HG03159 (cell line): ENCODE measurements around the gene MRC2.

Experiments used
- ATAC-seq: cut with Tn5 transposase; IDR thresholded peaks from one replicate; pipeline ENCODE4 v1.9.1; 2021; ENCODE audit warnings: mild to moderate bottlenecking, moderate library complexity; ENCODE audit not compliant: unreplicated experiment

MRC2 gene

DNA sequence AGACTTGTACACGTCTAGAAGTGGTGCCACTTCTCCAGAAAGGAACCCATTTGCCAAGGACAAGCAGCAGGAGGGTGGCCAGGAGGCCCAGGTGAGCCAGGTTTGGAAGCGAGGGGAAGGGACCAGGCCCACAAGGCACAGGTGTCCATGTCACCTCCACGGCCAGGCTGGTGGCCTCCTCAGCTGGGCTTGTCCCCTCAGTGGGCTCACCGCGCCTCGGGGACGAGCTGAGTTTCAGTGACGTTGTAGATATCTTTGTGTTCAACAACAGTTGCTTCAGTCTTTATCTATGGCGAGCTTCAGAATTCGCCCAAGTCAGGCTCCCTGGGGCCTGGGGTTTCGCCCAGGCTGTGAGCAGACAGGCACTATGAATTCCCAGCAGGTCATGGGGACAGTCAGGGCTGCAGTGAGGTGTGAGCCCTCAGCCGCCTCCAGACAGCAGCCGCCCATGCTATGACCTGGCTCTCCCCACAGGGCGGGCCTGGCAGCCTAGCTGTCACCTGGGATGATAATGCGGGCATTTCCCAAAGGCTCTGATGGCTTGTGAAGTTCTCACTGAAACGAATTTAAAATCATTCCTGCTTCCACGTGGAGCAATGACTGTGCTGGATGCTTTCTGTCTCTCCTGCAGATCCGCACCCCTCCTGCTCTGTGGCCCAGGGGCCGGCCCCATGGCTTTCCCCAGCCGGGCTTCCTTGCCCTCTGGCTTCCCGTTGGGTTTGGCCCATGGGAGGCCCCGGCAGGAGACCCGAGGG, 89.5 kb downstream of the MRC2 start:
- ATAC-seq: no peak

DNA sequence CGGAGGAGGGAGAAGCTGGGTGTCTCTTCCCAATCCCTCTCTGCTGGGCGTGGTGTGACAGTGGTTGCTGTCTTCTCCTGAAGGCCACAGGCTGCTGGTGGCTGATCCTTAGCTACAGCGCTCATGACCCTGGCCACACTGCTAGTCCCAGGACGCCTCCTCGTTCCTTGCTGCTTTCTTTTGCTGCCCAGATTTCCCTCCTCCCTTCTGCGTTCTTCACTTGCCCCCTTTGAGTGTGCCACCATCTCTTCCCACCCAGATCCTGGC, 90.1 kb downstream of the MRC2 start:
- ATAC-seq: no peak

DNA sequence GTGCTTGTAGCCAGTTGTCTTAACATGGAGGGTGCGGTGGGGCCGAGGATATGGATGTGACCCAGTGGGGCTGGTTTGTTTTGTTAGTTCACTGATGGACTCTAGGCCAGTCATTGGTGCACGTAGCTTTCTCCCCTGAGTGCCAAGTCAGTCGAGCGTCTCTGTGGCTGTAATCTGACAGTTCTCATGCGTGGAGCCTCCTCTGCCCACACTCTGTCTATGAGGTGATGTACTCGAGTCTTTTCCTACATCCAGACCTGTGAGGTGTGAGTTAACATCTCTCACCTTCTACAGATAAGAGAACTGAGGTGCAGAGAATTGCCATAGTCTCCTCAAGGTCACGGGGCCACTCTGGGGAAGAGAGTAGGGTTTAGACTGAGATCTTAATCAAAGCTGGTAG, 90.4 kb downstream of the MRC2 start:
- no peak for ATAC-seq

DNA sequence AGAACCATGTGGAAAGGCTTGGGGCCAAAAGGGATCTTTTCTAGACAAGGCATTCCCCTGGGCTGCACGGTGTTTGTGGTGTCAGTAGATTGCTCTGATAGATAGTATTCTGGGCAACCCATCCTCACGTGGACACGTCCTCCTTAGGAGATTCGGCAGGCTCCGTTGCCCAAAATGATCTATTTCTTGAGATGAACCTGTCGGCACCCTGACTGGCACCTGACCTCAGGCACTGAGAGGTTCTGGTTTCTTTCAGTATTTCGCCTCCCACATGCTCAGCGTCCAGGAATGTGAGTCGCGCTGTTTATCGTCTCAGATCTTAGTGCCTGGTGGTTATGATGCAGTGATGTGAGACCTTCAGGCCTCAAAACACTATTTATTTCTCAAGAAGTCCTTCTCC, 91.0 kb downstream of the MRC2 start:
- no peak for ATAC-seq

DNA sequence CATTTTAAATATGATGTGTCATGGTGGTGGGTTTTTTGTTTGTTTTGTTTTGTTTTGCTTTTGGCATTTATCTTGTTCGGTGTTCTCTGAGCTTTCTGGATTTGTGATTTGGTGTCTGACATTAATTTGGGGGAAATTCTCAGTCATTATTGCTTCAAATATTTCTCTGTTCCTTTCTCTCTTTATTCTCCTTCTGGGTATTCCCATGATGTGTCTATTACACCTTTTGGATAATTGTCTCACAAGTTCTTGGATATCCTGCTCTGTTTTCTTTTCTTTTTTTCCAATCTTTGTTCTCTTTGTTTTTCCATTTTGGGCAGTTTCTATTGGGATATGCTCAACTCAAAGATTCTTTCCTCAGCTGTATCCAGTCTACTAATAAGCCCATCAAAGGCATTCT, 92.1 kb downstream of the MRC2 start:
- ATAC-seq: no peak

DNA sequence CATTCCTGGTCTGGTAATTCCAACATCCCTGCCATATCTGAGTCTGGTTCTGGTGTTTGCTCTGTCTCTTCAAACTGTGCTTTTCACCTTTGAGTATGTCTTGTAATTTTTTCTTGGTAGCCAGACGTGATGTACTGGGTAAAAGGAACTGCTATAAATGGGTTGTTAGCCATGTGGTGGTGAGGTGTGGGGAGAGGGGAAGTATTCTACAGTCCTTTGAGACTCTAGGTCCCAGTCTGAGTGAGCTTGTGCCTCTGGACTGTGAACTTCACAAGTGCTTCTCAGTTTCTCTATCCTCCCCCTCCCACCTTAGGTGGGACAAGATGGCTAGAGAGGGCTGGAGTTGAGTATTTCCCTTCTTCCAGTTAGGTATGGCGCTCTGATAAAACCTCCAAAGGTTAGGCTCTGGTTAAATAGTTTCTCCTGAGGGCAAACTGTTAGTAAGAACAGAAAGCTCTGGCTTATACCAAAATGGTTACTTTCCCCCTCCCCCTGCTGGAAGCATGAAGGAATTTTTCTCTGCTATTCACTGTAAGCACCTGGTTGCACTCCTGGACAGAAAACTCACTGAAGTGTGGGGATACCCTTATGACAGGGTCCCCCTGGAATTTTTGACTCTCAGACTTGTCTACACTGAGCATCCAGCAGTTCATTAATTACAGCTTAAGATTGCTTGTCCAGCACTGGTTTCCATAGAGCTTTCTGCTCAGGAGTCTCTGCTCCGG, 92.8 kb downstream of the MRC2 start:
- ATAC-seq: no peak

DNA sequence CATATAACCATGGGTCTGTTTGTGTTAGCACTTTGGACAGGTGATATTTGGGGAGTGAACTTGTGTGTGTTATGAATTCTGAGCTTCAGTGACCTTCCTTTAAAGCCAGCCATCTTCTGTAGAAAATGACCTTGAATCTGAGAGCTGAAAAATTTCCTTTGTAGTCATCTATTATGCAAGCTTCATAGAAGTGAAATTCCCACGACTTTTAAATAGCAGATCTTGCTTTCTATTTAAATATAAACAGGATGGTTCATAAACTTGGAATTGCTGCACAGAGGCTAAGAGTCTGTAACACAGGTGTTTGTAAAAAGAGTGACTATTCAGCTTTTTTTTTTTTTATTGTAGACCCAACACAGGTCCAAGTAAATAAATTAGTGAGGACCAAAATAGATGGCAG, 95.2 kb downstream of the MRC2 start:
- no peak for ATAC-seq

DNA sequence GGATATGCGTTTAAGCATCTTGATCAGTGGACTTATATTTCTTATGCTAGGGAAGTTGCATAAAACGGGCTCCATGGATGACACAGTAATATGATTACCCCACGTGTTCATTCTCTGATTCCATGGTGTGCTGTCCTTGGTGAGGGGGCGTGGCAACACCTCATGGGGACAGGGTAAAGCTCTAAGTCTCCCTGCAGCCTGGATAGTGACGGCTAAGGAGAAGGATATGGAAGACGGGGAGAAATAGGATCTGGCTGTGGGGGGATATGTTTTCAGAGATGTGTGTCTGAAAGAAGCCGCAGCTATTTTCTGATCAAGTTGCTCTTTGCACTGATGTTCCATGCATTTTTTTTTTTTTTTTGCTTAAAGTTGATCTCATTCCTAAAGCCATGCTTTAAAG, 96.4 kb downstream of the MRC2 start:
- no peak for ATAC-seq

DNA sequence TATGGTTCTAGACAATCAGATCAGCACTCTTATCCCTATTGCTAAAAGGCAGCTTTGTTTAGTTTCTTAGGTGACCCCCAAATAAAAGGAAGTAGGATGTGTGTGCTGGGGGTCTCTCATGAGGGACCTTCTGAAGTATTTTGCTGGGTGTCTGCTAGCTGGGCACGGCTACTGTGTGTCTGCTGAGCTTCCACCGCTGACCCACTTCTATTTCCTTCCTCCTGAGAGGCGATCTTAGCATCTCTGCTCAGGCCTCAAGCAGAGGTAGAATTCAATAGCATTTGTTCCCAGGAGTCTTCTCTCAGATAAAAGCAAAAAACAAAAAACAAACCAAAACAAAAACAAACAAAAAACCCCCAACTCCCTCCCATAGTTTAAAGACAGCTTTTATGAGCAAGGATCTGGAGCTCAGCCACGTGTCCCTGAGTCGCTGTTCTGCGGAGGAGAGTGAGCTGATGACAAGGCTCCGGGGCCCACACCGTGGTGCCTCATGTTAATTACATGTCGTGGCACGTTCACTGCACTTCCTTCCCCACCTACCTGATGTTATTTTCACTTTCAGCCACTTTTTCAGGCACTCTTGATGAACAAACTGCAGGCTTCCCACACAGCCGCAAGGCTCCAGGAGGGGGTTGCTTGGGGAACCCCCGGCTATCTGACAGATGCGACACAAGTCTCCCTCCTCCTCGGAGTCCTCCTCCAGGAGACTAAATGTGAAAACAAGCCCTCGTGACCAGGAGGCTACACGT, 97.1 kb downstream of the MRC2 start:
- peak; percentile 97 for ATAC-seq

DNA sequence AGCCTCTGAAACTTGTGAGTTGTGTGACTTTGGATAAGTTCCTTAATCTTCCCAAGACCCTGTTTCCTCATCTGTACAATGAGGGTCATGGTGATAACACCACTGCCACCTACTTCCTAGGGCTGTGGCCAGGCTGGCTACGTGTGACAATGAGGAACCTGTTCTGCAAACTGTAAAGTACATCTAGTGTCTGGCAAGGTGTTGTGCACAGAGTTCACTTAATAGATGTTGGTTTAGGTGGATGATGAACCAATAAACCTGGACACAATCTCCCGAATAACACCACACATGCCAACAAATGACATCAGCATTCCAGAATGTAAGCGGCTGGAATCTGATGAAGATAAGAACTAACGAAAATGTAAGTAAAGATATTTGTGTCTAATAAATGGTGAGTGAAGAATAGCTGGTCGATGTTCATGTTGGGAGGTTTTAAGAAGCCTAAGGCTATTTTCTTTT, 98.3 kb downstream of the MRC2 start:
- ATAC-seq: no peak

DNA sequence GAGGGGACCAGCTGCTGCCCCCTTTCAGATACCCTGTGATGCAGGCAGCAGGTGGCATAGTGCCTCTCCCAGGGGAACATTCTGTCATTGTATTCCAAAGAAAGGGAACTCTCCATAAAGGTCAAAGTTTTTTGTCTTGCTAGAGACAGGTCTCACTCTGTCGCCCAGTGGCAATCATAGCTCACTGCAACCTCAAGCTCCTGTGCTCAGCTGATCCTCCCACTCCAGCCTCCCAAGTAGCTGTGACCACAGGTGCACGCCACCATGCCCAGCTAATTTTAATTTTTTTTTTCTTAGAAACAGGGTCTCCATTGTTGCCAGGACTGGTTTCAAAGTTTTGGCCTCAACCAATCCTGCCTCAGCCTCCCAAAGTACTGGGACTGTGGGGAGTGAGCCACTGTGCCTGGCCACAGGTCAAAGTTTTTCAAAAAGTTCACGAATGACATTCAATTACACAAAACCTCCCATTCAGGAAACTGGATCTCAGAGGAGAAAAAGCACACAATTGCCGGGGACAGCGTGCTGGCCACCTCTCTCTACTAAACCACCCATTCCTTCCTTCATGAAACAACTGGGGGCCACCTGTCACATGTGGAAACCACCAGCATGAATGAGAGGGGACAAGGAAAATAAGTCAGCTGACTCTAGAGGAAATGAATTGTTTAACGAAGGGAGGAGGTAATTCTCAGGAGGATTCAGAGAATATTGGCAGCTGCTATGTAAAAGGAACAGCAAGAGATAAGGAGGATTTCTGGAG, 100.6 kb downstream of the MRC2 start:
- ATAC-seq: no peak

DNA sequence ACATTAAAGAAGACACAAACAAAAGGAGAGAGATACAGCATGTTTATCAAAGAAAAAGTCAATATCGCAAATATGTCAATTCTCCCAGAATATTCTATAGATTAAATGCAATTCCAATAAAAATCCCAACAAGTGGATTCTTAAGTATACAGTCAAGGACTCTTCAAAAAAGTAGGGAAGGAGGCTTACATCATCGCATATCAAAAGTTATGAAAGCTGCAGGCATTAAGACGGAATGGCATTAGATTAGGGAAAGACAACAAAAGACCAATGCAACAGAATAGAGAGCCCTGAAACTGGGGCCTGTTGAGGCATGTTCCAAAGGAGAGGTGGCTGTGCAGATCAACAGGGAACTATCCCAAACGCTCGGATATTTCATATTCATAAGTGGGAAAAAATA, 104.7 kb downstream of the MRC2 start:
- no peak for ATAC-seq

DNA sequence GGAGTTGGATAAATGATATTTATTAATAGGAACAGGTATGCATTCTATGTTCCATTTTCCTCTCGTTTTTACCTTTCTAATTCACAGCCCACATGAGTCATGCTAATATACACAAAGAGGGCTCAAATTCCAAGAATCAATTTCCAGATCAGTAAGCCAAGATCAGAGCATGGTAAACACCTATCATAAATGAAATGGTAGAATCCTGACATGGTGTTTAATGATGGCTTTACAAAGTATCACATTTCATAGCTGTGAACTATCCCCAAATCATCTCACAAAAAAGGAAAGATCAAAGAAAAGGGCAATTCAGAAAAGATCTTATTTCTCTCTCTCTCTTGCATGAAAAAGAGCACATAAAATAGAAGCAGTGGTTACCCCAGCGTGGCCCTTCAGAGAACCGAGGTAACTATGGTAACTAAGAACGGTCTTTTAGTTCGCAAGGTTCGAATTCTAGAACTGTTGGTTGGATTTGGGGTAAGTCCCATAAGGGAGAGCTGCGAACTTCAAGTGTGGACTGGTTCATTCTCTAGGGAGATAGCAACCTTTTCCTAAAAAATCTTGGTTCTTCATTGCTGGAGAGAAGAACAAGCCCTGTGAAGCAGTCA, 107.7 kb downstream of the MRC2 start:
- no peak for ATAC-seq

DNA sequence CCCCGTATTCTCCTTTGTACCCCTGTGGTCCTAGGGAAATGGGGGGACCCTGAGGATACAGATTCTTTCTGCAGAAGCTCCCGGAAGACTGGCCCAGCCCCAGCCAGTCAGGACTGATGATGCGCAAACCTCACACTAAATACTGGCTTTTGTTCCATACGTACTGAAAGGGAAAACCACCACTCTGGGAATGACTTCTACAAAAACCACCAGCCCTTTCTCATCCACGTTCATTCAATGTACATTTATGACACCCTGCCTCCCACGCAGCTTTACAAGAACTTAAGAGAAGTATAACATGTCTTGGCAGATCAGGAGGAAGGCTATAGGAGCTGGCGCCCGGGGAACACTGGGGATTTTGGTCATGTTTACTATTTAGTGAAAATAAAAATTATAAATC, 110.0 kb downstream of the MRC2 start:
- ATAC-seq: no peak

DNA sequence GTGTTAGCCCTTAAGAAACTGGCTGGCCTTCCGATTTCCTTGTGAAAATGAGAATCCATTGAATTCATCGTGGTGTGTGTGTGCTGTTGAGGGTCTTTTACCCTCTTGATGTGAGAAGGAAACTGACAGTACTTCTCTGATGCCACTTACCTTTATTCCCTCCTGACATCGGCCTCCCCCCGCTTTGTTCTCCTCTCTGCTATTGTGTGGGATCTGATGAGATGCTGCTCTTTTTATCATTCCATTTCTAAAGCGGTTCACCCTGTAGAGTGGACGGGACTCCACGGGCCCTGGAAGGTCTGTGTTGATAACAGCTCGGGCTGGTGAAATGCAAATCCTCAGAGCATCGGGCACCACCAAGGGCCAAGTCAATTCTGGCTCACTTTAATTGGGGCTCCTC, 110.8 kb downstream of the MRC2 start:
- ATAC-seq: no peak

DNA sequence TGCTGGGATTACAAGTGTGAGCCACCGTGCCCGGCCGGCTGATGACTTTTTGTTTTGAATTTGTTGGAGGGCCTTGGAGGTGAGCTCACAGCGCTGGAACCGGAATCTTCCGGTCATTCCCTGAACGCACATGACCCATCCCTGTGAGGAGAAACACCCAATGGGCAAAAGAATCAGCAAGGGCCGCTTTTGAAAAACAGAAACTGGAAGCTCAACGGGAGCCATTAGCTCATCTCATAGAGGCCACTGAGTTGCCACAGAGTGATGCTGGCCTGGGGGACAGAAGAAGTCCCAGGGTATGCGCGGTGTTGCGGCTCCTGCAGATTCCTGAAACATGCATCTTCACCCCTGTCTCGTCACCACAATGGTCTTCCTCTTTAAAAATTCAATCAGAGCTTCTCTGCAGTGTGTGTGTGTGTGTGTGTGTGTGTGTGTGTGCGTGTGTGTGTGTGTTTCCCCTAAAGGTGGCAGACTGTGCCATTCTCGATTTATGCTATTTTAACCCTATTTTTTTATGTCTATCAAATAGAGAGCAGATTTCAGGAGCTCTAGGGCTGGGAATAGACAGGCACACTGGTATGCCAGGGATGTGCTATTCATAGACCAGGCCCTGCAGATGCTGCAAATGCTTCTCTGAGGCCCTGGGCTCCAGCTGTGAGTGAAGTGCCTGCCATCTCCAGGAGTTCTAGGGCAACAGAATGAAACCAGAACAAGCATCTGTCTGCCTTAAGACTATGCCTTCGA, 112.3 kb downstream of the MRC2 start:
- no peak for ATAC-seq

DNA sequence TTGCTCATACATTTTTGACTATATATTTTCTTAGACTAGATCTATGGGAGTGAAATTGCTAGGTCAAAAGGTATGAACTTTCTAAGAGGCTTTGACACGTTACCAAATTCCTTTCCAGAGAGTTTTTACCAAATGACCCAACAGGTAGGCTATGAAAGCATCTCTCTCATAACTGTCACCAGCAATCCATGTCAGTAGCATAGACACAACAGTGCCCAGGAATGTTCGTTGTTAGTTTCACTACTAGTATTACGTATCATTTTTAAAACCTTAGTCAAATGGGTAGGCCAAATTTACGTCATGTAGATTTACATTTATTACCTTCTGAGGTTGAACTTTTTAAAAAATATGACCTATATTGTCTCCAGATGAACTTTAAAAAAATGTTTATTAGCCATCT, 113.8 kb downstream of the MRC2 start:
- no peak for ATAC-seq
